ENCODE measurements around the gene GLRB.

The GLRB gene

DNA sequence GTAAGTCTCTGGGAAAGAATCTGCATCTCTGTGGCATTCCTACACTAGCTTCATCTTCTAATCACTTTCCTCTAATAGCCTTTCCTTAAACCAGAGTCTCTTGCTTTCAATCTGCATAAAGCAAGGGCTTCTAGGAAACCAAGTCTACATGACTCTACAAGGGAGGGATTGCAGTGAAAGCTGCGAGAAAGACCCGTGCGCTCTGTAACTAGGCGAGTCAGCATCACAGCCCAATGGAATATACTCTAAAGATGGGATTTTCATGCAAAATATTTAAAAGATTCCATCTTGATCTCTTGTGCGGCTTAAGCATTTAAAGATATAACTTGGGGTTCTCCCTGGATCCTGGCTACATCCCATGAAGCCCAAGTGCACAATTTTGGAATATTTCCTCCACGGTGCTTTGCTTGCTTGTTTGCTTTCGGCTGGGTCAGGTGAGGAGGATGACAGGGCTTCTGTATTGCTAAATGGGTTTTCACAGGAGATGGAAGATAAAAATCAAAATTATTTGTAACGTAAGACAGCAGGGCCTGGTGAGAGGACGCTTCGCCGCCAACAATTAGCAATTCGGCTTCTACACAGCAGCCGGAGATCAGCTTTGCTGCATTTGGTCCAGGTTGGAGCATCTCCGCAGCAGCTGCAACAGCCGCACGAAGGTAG is 143.9 kb downstream of the GLRB start:
- FAIRE-seq, result no peak
- no peak for DNase-seq (ENCODE audit: insufficient read length)
- TF ChIP-seq POLR2A (IDR thresholded peaks at IDR 0.05; ENCODE audit: low read depth, low read length) (no peak), TAF1 (IDR thresholded peaks at IDR 0.05; ENCODE audit: borderline replicate concordance, low read depth, low read length) (no peak), POLR2AphosphoS5 (IDR thresholded peaks at IDR 0.05; ENCODE audit: low read depth, low read length) (no peak)

DNA sequence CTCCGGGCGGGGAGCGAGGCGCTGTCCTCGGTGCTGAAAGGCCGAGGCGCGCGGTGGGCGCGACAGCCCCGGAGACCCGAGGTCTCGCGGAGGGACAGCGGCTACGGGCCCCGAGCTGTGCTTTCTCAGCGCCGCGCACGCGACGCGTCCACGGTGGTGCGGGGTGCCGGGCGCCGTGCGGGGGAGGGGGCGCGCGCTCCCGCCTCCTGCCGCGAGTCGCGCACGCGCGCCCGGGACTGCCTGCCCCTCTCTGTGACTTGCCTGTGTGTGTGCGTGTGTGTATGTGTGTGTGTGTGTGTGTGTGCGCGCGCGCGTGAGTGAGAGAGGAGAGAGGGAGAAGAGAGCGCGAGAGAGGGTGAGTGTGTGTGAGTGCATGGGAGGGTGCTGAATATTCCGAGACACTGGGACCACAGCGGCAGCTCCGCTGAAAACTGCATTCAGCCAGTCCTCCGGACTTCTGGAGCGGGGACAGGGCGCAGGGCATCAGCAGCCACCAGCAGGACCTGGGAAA is 144.5 kb downstream of the GLRB start, which contains the start of gene GRIA2:
Gene GRIA2 (plus strand): TSS at position 358 of the 511 bp plus-strand sequence. CDS start 315 bp downstream, outside the sequence.
- DNase-seq (ENCODE audit: insufficient read length), result no peak
- no peak for TF ChIP-seq POLR2AphosphoS5 (IDR thresholded peaks at IDR 0.05; ENCODE audit: low read depth, low read length)
- TF ChIP-seq TAF1 (IDR thresholded peaks at IDR 0.05; ENCODE audit: borderline replicate concordance, low read depth, low read length), result no peak
- no peak for FAIRE-seq

DNA sequence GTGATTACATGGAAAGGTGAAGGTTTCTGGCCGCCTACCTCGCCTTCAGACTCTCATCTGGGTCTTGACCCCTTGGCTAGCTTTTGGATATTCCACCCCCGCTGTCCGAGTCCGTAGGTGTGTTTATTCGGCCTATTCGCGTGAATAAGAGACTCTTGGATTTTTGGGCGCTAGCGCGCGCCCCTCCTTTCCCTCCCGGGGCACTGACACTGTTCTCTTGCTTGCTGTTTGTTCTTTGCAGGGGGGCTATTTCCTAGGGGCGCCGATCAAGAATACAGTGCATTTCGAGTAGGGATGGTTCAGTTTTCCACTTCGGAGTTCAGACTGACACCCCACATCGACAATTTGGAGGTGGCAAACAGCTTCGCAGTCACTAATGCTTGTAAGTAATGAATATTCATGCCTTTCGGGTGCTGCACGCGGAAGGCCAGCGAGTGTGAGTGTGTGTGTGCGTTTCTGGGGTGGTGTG is 145.5 kb downstream of the GLRB start:
- no peak for TF ChIP-seq POLR2AphosphoS5 (IDR thresholded peaks at IDR 0.05; ENCODE audit: low read depth, low read length)
- TF ChIP-seq POLR2A (IDR thresholded peaks at IDR 0.05; ENCODE audit: low read depth, low read length), result no peak
- DNase-seq (ENCODE audit: insufficient read length), result no peak
- no peak for FAIRE-seq

All from GM12892 (cell line).